ENCODE results near the gene CLDN18.

DNA sequence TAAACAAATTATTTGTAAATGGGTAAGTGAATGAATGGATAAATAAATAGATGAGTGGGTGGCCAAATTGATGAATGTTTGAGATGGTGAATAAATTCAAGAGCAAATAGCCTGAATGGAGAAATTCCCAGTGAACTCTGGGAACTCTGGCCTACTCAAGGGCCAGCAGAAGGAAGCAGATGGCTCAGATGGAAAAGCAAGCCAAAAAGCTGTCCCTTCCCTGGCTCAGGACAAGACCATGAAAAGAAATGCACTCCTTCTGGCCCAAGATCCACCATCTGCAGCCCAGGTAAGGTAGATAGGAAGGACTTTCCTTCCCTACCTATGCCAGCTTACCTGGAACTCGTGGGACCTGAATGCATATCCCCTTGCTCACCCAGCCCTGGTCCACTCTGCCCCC, 37.6 kb upstream of the CLDN18 start:
- TF ChIP-seq, protein P1, sequence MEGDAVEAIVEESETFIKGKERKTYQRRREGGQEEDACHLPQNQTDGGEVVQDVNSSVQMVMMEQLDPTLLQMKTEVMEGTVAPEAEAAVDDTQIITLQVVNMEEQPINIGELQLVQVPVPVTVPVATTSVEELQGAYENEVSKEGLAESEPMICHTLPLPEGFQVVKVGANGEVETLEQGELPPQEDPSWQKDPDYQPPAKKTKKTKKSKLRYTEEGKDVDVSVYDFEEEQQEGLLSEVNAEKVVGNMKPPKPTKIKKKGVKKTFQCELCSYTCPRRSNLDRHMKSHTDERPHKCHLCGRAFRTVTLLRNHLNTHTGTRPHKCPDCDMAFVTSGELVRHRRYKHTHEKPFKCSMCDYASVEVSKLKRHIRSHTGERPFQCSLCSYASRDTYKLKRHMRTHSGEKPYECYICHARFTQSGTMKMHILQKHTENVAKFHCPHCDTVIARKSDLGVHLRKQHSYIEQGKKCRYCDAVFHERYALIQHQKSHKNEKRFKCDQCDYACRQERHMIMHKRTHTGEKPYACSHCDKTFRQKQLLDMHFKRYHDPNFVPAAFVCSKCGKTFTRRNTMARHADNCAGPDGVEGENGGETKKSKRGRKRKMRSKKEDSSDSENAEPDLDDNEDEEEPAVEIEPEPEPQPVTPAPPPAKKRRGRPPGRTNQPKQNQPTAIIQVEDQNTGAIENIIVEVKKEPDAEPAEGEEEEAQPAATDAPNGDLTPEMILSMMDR (IDR thresholded peaks at IDR 0.05), result no peak
- no peak for TF ChIP-seq EP300 (IDR thresholded peaks at IDR 0.05)
- no peak for TF ChIP-seq POLR2A (IDR thresholded peaks at IDR 0.05)
- no peak for TF ChIP-seq POLR2AphosphoS5 (IDR thresholded peaks at IDR 0.05)

Measured in sigmoid colon (tissue), 4 donors.